Measurements from ENCODE around the gene DNAH2.
"Not testable (repeated sequence)": the region's sequence is repeated elsewhere in the genome, so short reads cannot be mapped to it uniquely, and the experiment has no call there.

Gene DNAH2

DNA sequence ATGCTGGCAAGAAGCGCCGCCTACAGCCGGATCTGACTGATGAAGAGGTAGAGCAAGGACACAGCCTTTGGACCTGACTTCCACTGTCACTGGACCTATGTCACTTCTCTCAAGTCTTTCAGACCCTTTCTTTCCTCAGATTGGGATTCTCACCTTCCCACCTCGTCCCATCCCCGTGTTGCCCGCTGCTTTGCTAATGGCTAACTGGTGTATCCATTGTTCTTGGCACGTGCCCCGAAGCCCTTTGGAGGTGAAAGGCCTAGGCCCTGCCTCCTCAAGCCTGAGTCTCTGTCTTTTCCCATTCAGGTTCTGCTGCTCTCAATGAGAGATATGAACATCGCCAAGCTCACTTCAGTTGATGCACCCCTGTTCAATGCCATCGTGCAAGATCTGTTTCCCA lies 63.2 kb downstream of the DNAH2 start:
- DNase-seq (ENCODE audit: low read depth), result no peak

DNA sequence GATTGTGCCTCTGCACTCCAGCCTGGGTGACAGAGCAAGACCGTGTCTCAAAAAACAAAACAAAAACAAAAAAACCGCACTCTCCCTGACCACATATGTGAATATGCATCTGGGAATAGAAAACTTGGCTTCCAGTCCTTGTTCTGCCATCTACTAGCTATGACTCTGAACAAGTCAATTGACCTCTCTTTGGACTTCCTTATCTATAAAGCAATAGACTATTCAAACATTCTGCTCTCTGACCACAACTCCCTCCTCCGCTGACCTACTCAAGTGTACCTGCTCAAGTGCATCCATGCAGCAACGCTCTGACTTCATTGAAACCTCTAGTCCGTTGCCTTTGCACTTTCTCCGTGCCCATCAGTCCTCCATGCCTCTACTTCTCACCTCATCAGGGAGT lies 63.9 kb downstream of the DNAH2 start:
- no peak for DNase-seq (ENCODE audit: low read depth)

DNA sequence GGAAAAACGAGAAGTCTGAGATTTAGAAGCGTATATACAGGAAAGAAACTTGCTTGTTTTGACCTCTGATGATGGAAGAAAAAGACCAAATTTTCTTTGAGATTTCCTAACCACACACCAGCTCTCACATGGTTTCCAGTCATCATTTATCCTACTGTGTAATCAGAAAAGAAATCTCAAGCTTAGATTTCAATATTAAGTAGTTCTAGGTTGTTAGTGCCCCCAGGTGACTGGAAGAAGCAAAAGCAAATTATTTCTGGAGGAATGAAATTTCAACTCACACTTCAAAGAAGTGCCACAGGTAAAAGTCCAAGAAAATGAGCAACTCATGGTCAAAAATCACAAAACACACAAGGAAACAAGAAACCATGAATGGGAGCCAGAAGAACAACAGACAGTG lies 64.7 kb downstream of the DNAH2 start:
- DNase-seq (ENCODE audit: low read depth), result no peak

DNA sequence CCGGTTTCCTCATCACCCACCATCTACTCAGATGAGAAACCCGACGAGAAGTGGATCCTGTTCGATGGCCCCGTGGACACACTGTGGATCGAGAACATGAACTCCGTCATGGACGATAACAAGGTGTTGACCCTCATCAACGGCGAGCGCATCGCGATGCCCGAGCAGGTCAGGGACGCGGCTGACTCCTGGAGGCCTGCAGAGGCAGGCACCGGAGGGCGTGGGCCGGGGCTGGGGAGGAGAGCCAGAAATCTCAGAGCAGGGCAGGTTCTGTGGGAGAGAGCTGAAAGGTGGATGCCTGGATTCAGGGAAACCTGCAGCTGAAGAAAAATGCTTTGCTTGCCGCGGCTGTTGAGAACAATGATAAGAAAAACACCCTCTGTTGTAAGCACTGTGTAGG lies 69.3 kb downstream of the DNAH2 start:
- DNase-seq (ENCODE audit: low read depth), result no peak

DNA sequence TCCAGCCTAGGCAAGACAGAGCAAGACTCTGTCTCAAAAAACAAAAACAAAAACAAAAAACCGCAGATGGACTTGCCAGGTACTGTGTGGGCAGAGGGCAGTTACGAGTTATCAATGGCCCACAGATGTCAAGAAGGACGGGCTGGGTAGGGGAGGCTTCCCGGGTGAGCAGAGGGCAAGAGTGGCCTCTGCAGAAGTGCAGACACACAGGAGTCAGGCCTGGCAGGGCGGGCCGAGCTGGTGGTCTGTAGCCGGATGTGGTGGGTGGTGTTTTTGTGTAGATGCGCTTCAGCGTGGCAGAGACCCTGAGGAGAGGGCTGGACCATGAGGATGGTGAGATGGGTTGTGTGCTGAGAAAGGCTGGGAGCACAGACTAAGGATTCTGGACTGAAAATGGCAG lies 71.6 kb downstream of the DNAH2 start:
- no peak for DNase-seq (ENCODE audit: low read depth)

DNA sequence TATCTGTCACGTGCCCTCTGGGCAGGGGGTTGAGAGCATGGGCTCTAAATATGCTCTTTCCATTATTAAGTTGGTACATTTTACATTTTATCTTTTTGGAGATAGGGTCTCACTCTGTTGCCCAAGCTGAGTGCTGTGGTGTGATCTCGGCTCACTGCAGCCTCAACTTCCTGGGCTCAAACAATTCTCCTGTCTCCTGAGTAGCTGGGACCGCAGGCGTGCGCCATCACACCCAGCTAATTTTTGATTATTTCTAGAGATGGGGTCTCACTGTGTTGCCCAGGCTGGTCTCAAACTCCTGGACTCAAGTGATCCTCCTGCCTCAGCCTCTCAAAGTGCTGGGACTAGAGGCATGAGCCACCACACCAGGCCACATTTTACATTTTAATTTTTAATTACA lies 72.6 kb downstream of the DNAH2 start:
- DNase-seq (ENCODE audit: low read depth), result no peak

DNA sequence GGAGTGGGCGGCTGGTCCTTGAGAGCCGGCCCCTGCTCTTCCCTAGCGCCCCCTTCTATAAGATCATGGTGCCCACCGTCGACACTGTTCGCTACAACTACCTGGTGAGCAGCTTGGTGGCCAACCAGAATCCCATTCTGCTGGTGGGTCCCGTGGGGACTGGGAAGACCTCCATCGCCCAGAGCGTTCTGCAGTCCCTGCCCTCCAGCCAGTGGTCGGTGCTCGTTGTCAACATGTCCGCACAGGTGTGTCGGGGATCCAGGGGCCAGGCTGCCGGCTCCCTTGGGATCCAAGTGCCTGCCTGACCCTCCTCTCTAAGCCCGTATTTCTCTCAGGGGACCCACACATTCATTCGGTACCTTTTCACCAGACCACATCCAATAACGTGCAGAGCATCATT lies 75.1 kb downstream of the DNAH2 start:
- DNase-seq (ENCODE audit: low read depth), result no peak

DNA sequence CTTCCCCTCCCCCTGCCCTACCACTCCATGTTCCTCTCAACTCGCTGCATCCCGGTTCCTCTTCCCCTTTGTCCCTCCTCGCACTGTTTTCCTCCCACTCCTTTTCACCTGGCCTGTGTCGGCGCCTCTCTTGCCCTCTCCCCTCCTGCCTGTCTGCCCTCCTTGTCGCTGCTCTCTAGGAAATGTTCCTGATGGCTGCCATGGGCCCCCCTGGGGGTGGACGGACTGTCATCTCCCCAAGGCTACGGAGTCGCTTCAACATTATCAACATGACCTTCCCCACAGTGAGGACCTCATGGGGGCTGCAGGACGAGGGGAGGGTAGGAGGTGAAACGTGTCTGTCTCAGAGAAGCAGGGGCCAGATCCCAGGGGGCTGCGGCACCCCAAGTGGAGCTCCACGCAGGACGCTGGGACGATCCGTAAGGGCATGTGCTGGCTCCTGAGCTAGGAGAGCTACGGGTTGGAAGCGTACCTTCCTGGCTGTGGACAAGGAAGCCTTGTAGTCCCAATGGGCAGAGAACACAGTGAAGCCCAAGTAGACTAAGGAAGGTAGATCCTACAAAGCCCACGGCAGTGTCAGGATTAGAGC lies 76.6 kb downstream of the DNAH2 start:
- DNase-seq (ENCODE audit: low read depth), result no peak

DNA sequence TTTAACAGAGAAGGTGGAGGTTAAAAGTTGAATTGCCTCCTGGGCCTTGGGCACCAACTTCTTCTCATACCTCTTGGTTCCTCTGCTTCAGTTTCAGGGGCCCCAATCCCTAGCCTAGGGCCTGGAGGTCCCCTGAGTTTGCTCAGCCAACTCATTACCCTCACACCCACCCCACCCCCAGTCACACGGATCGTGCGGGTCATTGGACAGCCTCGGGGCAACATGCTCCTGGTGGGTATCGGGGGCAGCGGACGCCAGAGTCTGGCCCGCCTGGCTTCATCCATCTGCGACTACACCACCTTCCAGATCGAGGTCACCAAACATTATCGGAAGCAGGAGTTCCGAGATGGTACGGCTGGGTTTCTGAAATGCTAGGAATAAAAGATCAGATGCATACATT lies 80.4 kb downstream of the DNAH2 start:
- no peak for DNase-seq (ENCODE audit: low read depth)

DNA sequence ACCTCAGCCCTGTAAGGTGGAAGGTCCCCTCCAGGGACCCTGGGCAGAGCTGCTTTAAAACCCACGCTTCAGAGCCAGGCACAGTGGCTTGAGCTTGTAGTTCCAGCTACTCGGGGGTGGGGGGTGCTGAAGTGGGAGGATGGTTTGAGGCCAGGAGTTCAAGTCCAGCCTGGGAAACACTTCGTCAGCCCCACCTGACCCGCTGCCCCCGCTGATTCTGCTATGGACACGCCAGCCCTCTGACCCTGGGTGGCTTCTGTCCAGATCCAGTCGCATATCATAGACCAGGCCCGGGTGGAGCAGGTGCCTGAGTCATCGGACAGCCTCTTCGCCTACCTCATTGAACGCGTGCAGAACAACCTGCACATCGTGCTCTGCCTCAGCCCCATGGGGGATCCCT lies 81.3 kb downstream of the DNAH2 start:
- DNase-seq (ENCODE audit: low read depth), result no peak

DNA sequence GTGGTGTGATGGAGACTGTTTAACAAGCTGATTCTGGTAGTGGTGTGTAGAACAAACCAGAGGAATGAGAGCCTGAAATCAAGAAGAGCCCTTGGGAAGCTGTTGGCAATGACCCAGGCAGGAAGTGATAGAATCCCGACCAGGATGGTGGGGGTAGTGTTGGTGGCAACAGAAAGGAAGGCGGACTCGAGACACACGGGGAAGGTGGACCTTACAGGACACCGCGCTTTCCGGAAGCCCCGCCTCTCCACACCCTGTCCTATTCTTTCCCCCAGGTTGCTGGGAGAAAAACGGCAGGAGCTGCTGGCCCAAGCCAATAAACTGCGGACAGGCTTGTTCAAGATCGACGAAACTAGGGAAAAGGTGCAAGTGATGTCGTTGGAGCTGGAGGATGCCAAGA lies 86.4 kb downstream of the DNAH2 start:
- DNase-seq (ENCODE audit: low read depth), result no peak

DNA sequence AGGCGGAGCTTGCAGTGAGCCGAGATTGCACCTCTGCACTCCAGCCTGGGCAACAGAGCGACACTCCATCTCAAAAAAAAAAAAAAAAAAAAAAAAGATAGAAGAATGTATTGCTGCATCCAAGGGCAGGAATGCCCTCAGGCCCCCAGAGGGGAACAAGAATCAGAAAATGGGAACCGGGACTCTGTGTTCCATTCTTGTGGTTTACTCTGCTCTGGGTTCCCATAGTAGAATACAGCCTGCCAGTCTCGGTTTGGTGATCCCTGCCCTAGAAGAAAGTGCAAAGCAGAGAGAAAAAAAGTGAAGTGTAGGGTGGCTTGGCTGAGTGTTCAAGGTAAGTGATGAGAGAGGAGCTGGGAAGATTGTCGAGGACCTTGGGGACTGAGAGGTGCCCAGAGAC lies 89.0 kb downstream of the DNAH2 start:
- DNase-seq (ENCODE audit: low read depth), result no peak

DNA sequence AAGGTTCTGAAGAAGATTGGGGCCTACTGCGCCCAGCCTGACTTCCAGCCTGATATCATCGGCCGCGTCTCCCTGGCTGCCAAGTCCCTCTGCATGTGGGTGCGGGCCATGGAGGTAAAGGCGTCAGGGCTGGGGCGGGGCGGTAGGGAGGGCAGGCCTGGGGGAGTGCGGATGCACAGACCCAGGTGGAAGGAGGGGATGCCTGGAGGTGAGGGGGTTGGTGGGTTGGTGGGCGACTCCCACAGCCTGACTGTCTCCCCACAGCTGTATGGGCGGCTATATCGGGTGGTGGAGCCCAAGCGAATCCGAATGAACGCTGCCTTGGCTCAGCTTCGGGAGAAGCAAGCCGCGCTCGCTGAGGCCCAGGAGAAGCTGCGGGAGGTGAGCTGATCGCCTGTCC lies 89.7 kb downstream of the DNAH2 start:
- DNase-seq (ENCODE audit: low read depth), result no peak

DNA sequence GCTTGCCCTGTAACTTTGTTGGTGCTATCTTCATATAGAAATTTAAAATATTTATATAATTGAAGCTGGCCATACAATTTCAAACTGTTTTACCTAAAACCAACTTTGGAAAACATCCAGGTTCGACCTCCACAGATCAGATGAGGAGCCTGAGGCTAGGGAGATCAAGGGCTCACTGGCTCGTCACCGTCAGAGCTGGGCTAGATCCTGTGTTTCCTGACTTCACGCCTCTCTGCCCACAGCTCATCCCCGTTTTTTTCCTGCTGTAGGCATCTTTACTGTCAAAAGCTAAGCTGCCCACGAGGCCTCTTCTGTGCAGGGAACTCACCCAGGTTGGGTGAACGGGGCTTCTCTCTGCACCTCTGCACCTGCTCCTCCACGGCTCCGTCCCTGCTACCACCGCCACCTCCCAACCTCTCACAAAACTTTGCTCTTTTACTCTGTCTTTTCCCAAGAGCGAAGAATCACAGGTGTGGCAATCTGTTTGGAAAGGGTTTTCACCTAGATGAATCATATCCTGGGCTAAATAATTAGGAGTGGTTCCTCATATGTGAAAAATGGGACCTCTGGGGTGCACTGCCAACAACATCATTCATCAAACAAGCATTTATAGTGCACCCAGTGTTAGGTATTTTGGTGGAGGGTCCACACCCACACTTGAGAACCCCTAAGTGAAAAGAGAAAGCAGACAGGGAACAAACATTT lies 91.7 kb downstream of the DNAH2 start:
- DNase-seq (ENCODE audit: low read depth), result no peak

DNA sequence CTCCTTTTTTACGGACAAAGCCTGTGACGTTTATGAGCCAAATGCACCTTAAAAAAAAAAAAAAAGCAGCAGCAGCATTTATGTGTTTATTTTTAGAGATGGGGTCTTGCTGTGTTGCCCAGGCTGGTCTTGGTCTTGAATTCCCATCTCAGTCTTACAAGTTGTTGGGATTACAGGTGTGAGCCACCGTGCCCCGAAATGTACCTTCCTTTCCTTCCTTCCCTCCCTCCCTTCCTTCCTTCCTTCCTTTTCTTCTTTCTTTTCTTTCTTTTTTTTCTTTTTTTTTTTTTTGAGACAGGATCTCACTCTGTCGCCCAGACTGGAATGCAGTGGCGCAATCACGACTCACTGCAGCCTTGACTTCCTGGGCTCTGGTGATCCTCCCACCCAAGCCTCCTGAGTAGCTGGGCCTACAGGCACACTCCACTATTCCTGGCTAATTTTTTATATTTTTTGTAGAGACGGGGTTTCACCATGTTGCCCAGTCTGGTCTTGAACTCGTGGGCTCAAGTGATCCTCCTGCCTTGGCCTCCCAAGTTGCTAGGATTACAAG lies 92.3 kb downstream of the DNAH2 start:
- not testable (repeated sequence) for DNase-seq (ENCODE audit: low read depth)

DNA sequence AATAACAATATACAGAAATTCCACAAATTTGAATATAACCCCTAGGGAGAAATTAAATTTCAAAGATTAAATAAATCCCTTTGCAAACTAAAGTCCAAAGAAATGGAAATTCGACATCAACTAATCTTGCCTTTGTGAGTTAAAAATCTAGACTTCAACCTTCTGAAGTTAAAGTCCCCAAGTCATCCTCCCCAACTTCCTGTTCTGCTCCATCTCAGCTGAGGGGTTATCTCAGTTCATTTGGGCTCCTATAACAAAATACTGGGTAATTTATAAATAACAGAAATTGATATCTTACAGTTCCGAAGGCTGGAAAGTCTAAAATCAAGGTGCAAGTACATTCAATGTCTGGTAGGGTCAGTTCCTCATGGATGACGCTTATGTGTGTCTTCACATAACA lies 93.7 kb downstream of the DNAH2 start:
- no peak for DNase-seq (ENCODE audit: low read depth)

DNA sequence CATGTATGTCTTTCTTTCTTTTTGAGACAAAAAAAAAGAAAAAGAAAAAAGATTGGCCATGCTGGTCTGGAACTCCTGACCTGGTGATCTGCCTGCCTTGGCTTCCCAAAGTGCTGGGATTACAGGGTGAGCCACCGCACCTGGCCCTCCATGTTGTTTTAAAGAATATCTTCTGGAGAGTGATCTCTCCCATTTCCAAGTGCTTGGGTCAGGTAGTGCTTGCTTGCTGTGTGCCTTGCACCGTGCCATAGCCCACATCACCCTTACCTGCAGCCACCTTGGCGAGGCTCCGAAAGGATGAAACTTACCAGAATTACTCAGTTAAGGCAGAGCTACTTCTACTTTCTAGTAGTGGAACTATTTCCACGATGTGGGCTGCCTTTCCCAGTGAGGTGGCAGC lies 97.4 kb downstream of the DNAH2 start:
- DNase-seq (ENCODE audit: low read depth), result no peak

DNA sequence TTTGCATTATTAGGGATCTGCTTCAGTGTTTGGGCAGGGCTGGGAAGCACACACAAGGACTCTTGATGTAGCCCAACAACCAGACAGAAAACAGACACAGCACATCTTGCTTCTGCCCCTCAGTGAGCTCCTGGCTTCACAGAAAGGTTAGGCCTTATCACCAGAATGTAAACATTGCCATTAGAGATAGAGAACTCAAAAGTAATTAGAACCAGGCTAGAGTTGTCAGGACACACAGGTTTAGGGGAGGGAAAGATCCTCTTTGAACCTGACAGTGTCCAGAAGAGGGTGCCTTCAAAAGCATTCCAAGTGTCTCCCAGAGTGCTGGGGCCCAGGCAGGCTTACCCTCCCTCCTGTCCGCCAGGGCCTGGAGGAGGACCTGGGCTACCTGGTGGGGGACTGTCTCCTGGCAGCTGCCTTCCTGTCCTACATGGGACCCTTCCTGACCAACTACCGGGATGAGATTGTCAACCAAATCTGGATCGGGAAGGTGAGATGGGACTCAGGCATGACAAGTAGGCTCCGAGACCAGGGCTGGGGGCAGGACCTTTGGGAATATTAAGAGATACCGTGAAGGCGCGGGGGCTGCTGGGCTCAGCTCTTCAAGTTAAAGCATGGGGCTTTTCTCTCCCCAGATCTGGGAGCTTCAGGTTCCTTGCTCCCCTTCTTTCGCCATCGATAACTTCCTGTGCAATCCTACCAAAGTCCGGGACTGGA lies 99.5 kb downstream of the DNAH2 start:
- no peak for DNase-seq (ENCODE audit: low read depth)

DNA sequence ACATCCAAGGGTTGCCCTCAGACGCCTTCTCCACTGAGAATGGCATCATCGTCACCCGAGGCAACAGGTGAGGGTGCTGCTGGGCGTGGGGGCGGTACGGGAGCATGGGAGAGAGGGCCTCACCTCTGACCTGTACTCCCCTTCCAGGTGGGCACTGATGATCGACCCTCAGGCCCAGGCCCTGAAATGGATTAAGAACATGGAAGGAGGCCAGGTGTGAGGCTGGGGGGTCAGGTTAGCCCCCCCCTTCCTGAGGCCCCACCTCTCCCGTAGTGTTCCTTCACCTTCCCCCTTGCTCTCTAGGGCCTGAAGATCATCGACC lies 100.1 kb downstream of the DNAH2 start:
- DNase-seq (ENCODE audit: low read depth), result no peak

DNA sequence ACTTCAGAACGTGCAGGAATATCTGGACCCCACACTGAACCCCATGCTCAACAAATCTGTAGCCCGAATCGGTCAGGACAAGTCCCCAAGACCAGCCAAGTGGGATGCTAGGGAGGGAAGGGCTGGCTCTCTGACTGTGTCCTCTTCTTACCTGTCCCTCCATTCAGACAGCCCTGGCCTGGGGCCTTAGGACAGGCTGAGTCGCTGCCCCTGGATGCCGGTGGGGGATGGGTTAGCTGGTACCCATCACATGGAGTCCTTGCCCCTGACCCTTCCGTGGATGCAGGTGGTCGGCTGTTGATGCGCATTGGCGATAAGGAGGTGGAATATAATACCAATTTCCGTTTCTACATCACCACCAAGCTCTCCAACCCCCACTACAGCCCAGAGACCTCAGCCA lies 100.5 kb downstream of the DNAH2 start:
- no peak for DNase-seq (ENCODE audit: low read depth)

DNA sequence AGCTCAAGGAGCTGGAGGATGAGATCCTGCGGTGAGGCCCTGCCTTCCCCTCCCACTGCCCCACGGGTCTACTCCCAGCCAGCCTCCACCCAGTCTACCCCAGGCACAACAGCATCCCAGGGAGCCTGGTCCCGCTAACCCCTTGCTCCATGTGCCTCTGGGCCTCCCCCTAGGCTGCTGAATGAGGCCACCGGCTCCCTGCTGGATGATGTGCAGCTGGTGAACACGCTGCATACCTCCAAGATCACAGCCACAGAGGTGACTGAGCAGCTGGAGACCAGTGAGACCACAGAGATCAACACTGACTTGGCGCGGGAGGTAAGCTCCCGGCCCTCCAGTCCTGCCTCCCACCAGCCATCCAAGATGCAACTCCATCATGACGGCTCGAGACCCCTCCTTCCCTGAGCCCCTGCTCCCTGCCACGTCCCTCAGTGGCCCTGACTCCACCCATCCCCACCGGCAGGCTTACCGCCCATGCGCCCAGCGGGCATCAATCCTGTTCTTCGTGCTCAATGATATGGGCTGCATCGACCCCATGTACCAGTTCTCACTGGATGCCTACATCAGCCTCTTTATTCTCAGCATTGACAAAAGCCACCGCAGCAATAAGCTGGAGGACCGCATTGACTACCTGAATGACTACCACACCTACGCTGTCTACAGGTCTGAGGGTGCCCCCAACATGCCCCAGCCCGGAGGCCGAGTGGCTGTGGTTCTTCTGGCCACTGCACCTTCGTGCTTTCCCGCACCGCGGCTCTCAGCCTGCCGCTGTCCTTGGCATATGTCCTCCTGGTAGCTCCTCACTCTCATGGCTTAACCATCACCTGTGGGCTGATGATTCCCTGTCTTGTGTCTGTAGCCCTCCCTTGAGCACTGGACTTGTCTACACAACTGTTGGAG lies 101.5 kb downstream of the DNAH2 start:
- DNase-seq (ENCODE audit: low read depth), result no peak

DNA sequence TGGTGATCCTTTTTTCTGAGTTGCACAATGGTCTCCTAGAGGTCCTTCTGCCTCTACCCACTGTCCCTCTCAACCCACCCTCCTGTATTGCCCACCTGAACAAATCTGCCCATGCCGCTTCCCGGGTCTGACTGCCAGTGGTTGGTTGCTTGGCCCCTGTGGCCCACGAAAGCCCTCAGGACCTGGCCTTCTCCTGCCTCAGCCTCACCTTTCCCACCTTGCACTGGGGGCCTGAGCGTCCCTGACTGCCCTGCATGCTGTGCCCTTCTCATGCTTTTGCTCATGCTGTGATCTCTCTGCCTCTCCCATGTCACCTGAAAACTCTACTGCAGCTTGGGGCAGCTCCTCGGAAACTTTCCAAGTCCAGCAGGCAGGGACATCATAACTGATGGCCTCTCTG lies 102.7 kb downstream of the DNAH2 start:
- DNase-seq (ENCODE audit: low read depth), result no peak

DNA sequence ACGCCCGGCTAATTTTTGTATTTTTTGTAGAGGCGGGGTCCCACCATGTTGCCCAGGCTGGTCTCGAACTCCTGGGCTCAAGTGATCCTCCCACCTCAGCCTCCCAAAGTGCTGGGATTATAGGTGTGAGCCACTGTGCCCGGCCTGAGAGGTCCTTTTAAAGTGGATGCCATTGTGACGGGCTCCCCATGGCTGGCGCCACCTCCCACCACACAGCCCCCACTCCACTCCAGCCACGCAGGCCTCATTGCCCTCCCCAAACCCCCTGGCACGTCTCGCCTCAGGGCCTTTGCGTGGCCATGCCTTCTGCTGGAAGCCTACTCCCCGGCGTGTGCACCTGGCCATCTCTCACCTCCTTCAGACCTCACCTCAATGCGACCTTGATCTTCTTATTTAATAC lies 104.6 kb downstream of the DNAH2 start:
- no peak for DNase-seq (ENCODE audit: low read depth)
